Measurements from ENCODE around the gene KPNB1.

KPNB1 gene

GRCh38 chr17:47684535-47685193, 34.9 kb downstream of the KPNB1 start:
- no peak for DNase-seq (ENCODE audit: low read depth)
- TF ChIP-seq, protein P1, sequence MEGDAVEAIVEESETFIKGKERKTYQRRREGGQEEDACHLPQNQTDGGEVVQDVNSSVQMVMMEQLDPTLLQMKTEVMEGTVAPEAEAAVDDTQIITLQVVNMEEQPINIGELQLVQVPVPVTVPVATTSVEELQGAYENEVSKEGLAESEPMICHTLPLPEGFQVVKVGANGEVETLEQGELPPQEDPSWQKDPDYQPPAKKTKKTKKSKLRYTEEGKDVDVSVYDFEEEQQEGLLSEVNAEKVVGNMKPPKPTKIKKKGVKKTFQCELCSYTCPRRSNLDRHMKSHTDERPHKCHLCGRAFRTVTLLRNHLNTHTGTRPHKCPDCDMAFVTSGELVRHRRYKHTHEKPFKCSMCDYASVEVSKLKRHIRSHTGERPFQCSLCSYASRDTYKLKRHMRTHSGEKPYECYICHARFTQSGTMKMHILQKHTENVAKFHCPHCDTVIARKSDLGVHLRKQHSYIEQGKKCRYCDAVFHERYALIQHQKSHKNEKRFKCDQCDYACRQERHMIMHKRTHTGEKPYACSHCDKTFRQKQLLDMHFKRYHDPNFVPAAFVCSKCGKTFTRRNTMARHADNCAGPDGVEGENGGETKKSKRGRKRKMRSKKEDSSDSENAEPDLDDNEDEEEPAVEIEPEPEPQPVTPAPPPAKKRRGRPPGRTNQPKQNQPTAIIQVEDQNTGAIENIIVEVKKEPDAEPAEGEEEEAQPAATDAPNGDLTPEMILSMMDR (conservative IDR thresholded peaks at IDR 0.05; ENCODE audit: low read depth, low read length): no peak
- no peak overlapping the region for H3K4me3 ChIP-seq (ENCODE audit: low read length)

- no peak overlapping the region for H3K4me3 ChIP-seq (ENCODE audit: low read length)
- no peak for DNase-seq (ENCODE audit: low read depth)
- TF ChIP-seq, protein P1 (conservative IDR thresholded peaks at IDR 0.05; ENCODE audit: low read depth, low read length): no peak
Observed at GRCh38 chr17:47685556-47686275, 36.0 kb downstream of the KPNB1 start.

GRCh38 chr17:47686276-47686635, 36.5 kb downstream of the KPNB1 start:
- no peak overlapping the region for H3K4me3 ChIP-seq (ENCODE audit: low read length)
- no peak for DNase-seq (ENCODE audit: low read depth)
- TF ChIP-seq, protein P1 (conservative IDR thresholded peaks at IDR 0.05; ENCODE audit: low read depth, low read length): no peak

DNA sequence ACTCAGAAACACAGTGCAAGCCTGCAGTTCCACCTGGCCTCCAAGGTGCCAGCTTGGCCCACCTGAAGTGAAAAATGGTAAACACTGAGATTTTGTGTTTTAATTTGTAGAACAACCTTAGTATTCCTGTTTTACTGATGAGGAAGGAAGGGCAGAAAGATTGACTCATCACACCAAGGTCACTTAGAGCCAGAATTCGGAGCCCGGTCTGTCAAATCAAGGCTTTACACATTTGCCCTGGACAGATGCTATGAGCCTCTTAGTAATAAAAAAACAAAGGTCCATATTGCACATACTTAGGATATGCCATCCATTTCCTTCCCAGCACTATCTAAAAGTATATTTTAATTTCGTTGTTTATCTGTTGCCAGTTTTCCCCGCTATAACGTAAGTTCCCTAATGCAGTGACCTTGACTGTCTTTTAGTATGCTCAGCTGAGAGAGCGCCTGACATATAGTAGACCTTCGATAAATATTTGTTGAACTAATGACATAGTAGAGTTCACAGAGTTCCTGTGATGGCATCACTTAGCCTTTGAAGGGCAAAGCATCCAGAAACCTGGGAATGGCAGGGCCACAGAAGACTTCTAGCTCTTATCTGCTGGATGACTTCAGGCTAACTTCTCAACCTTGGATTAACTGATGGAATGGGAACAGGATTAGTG, 37.1 kb downstream of the KPNB1 start:
- TF ChIP-seq, protein P1 (conservative IDR thresholded peaks at IDR 0.05; ENCODE audit: low read depth, low read length): no peak
- H3K4me3 ChIP-seq (ENCODE audit: low read length): no peak overlapping the region
- DNase-seq (ENCODE audit: low read depth): no peak

GRCh38 chr17:47687328-47687690, 37.6 kb downstream of the KPNB1 start:
- TF ChIP-seq, protein P1 (conservative IDR thresholded peaks at IDR 0.05; ENCODE audit: low read depth, low read length): no peak
- no peak for DNase-seq (ENCODE audit: low read depth)
- no peak overlapping the region for H3K4me3 ChIP-seq (ENCODE audit: low read length)

- H3K4me3 ChIP-seq (ENCODE audit: low read length): no peak overlapping the region
- no peak for DNase-seq (ENCODE audit: low read depth)
- TF ChIP-seq, protein P1 (conservative IDR thresholded peaks at IDR 0.05; ENCODE audit: low read depth, low read length): no peak
Observed at GRCh38 chr17:47687748-47688147, 38.0 kb downstream of the KPNB1 start.
